ENCODE results near the gene ETNPPL.

ETNPPL gene

DNA sequence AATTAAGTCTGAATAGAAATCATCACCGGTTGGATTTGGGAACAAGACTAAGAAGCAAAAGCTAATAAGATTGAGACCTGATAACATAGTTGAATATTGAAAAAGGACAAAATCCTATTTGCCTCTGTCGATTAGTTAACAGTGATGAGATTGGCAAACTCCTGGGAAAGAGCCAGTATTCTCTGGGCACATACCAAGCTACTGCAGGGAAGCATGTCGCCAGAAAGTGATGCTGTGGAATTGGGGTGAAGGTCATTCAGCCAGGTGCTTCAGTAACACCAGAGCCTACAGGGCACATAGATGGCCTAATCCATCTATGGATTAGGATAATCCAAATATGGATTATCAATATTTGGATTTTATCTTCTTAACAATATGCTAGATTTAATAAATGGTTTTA lies 68.4 kb downstream of the ETNPPL start:
- DNase-seq: no peak

GRCh38 chr4:108693819-108694218 lies 69.0 kb downstream of the ETNPPL start:
- DNase-seq: no peak

- DNase-seq: no peak
Observed at GRCh38 chr4:108693211-108693610, 69.6 kb downstream of the ETNPPL start.

All from NCI-H2171 (cell line).